Stimulated activated CD4-positive, alpha-beta T cell treated with anti-CD3 and anti-CD28 coated beads, Interleukin-4, amount 100 ng/mL, for 48 hours (primary cell): ENCODE measurements around the gene DPYD.

Experiments
- DNase-seq, 2 donors: peaks; one replicate each; pipeline ENCODE4 v3.0.0-alpha.2; 2020; ENCODE audit warnings: low read depth in 2 of 2

DPYD gene

DNA sequence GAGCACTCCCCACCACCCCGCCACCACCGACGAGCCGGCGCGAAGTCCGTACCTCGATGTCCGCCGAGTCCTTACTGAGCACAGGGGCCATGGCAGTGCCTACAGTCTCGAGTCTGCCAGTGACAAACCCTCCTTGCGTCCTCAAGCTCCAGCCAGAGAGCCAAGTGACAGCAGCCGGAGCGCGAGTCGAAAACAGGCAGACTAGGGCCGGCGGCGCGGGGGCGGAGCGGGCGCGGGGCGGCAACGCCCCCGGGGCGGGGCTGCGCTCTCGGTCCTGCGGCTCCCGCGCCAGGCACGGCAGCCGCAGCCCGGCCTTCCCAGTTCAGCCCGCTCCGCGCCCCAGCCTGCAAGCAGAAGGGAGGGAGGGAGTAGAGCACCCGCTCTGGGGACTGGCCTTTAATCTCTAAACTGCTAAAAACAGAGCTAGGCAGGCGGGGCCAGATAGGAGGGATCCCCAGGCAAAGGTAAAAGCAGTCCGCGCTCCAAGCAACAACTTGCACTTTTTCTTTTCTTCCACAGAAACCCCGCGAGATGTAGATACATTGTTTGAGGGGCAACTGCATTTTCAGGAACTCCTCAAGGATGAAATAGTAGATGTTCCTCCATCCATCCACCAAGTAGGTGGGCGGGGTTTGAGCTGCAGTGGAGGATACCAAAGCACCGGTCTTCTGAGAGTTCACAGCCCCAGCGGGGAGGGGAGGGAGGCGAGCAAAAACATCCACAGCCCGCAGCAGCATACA lies at the start of gene DPYD:
DPYD (minus strand) TSS at position 203 of the 740 bp plus-strand sequence; CDS start at position 91, 112 bp downstream.
- DNase-seq = peak; percentile 74 to 79

GRCh38 chr1:97960470-97960869 lies 39.6 kb upstream of the DPYD start:
- no peak for DNase-seq

GRCh38 chr1:97947695-97948094 lies 26.9 kb upstream of the DPYD start:
- no peak for DNase-seq

GRCh38 chr1:97943354-97943753 lies 22.5 kb upstream of the DPYD start:
- DNase-seq = no peak

DNA sequence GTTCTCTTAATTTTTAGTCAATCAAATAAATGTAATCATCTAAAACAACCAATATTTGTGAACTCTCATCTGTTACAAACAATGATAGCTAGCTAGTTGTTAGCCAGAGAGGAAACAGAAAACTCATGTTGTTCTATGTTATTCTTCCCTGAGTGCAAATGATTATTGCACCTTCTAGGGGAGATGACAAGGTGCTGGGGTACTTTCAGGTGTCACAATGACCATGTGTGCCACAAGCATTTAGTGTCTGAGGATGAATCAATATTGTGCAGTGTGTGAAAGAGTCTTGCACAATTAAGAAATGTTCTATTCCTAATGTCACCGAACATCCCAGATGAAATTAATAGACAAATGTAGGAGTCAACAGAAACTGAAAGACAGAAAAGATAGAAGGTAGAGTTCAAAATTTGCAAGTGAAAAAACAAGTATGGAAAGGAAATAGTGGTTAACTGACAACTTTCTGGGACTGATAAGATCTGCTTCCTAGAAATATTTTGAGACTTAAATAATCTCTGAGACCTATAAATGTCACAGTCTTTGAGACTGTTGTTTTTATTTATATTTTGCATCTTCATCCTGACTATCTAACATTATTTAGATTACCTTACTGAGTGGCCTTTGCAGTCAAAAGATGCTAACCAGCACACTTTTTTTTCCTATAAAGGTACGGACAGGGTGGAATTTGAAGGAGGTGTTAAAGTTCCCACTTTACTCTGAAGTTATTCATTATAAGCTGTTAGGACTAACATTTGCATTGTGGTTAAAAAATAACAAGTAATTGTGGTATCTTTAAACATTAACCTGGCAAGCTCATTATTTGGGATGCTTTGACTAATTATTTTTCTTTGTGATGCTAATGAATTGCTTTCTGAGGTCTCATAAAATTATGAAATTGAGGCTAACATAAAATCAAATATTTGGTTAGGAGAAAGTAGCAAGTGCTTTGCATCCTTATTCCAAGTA lies 21.6 kb upstream of the DPYD start:
- DNase-seq = no peak

- DNase-seq = no peak
These were observed 17.4 kb upstream of the DPYD start for GRCh38 chr1:97938285-97938642.

DNA sequence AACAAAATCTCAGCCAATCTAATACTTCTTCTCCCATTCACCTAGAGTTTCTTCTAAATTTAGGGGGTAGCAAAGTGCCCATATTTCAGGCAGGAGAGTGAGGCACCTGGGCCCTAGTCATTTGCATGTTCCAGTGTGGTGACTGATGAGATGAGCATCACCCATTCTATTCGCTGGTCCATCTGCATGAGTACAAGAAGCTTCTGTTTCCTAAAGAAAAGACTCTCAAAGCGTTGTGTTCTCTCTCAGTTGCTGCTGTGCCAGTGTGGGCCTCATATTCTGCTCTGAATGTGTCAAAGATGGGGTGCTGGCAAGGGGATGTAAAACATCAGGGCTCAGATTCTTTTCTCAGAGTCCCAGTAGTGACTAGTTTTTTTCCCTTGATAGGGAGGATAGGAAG lies 16.1 kb upstream of the DPYD start:
- no peak for DNase-seq

DNA sequence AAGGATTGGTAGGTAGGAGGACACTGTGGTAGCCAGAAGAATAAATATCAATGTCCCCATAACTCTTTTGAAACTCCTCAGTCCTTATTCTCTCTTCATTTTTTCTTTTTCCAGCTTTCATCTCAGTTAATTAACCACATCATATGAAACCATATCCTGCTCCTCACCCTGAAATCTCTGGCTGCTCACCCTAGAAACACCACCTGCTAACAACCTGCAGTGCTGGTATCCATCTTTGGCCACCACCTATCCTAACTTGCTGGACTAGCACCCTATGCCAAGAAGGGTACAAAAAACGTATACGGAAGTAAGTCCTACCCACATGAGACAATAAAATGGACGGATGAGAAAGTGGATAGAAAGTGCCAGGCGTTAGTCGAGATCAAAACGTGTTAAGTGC lies 13.7 kb upstream of the DPYD start:
- no peak for DNase-seq

GRCh38 chr1:97929874-97930851 lies 9.3 kb upstream of the DPYD start:
- no peak for DNase-seq

GRCh38 chr1:97926017-97926708 lies 5.3 kb upstream of the DPYD start:
- DNase-seq = no peak

DNA sequence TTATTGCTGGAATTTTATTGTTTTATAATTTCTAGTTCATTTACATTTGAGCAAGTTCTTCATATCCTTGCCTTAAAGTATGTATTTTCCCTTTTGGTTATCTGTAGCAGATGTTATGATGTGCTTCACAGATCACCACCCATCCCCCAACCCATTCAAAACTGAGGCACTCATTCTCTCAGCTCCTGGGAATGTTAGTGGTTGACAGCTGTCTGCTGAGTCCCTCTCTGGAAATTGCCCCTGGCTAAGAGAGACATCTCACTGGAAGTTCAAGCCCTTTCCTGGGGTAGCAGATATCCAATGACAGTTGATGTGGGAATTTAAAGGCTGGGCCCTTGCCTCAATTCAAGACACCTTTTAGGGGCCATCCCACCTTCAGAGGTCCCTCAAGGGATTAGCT lies 4.3 kb upstream of the DPYD start:
- no peak for DNase-seq

- DNase-seq = no peak
These were observed 3.0 kb upstream of the DPYD start for GRCh38 chr1:97923811-97924210.

GRCh38 chr1:97920276-97920831 lies 480 bp downstream of the DPYD start:
- DNase-seq = no peak

GRCh38 chr1:97919585-97920261 lies 1.1 kb downstream of the DPYD start:
- DNase-seq = no peak

GRCh38 chr1:97918961-97919360 lies 1.9 kb downstream of the DPYD start:
- DNase-seq = no peak

DNA sequence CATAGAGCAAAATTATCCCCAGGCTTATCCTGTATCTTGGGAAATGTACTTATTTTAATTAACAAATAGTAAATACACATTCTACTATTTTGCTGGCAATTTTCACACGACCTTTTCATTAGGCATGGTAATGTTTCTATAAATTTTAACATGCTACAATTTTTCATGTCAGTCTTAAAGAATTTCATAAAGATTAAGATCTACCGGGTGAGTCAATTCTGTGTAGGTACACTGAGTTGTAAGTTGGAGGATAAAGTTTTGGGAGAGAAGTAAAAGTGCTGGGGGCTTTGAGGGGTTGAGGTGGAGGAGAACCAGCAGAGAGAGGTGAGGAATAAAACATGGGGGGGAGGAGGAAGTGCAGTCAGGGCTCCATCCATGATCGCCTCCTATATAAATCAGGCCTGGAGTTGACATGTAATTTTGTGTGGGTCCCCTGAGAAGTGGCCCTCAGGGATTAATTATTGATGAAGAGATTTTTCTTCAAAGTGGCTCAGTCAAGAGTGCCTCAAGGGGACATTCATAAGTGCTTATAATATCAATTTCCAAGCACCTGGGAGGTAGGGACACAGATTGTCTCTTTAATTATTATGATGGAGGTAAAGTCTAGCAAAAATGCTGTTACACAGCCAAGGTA lies 7.2 kb downstream of the DPYD start:
- no peak for DNase-seq

DNA sequence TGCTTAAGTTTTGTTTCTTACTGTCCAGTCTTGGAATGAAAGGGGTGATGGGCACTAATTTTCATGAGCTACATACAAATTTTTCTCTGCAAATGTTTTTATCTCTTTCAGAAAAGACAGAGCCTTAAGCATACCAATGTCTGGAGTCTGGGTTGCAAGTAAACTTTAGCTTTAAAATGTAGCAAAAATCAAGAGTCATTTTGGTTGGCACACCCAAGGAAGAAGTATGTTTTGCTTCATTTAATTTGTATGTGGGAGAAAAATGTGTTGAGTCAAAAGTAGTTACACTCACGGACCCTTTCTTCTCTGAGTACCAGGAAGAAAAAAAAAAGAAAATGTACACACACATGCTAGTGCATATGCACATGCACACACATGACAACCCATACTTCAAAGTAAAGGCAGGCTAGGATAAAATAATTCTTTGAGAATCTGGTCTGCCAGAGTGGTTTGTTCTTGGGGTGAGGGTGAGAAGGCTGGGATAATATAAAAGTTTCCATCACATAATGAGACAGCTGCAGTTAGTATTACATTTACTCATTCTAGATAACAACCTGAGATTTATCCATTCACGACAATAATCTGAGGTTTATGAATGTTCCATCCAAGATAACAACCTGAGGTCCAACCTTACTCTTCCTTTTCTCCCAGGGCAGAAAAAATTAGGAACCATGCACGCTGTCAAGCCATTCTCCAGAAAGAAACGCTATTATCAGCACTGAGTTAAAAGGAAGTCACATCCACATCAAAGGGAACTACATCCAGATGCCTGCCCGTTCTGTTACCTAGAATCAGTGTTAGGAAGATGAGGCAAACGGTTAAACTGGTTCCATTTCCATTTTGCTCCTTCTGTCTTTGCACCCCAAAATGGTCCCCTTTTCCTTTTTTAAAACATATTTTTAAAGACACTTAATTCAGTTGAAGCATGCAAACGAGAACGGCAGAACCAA lies 9.3 kb downstream of the DPYD start:
- no peak for DNase-seq

GRCh38 chr1:97909266-97909665 lies 11.6 kb downstream of the DPYD start:
- DNase-seq = no peak

DNA sequence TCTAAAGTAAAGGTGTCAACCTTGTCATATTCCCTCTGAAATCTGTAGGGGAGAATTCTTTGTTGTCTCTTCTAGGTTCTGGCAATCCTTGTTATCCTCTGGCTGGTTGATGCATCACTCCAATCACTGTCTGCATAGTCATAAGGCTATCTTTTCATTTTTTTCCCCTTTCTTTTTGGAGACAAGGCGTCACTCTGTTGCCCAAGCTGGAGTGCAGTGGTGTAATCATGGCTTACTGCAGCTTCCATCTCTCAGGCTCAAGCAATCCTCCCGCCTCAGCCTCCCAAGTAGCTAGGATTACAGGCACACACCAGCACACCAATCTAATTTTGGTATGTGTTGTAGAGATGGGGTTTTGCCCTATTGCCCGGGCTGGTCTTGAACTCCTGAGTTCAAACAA lies 12.9 kb downstream of the DPYD start:
- DNase-seq = no peak
